A549 (cell line): ENCODE measurements around the gene C6.

ENCODE experiments used
- BHLHE40 ChIP-seq: IDR thresholded peaks from 2 replicates; pipeline ENCODE4 v1.6.1; 2012; ENCODE audit warnings: low read depth, low read length, inconsistent platforms
- CBX2 ChIP-seq: fragments of 200-600 bp; sonication (generic); IDR thresholded peaks from 2 replicates; pipeline ENCODE4 v1.6.1; 2016; ENCODE audit warnings: low read depth, mild to moderate bottlenecking, borderline replicate concordance
- CTCF ChIP-seq: fragments of >200 bp; sonication (Bioruptor Twin); formaldehyde crosslinking; IDR thresholded peaks from 3 replicates; pipeline ENCODE4 v1.5.1; 2016
- ESRRA ChIP-seq: fragments of 150-350 bp; IDR thresholded peaks from 2 replicates; pipeline ENCODE4 v1.6.1; 2014; ENCODE audit warnings: mild to moderate bottlenecking, low read length, borderline replicate concordance
- HDAC2 ChIP-seq: fragments of 200-600 bp; sonication (generic); IDR thresholded peaks from 2 replicates; pipeline ENCODE4 v1.6.1; 2016
- JUNB ChIP-seq: fragments of >200 bp; sonication (Bioruptor Twin); formaldehyde crosslinking; IDR thresholded peaks from 2 replicates; pipeline ENCODE4 v1.6.1; 2016
- MAZ ChIP-seq: fragments of 150-350 bp; IDR thresholded peaks from 2 replicates; pipeline ENCODE4 v1.6.1; 2014; ENCODE audit warnings: antibody characterized with exemption, low read depth, low read length, borderline replicate concordance
- PHF8 ChIP-seq: fragments of 200-600 bp; sonication (generic); IDR thresholded peaks from 2 replicates; pipeline ENCODE4 v1.6.1; 2016; ENCODE audit warnings: low read depth, mild to moderate bottlenecking, antibody characterized with exemption, moderate library complexity, borderline replicate concordance
- POLR2A ChIP-seq: IDR thresholded peaks from 2 replicates; pipeline ENCODE4 v1.6.1; 2012; ENCODE audit warnings: mild to moderate bottlenecking, low read length
- TF ChIP-seq, protein P1 (sequence below): fragments of 150-350 bp; IDR thresholded peaks from 2 replicates; pipeline ENCODE4 v1.6.1; 2014; ENCODE audit warnings: low read depth, mild to moderate bottlenecking, low read length

GRCh38 chr5:41212935-41213334 lies 397 bp downstream of the C6 start:
- TF ChIP-seq PHF8 (no peak), JUNB (no peak), CBX2 (no peak), MAZ (no peak), BHLHE40 (no peak), CTCF (no peak), HDAC2 (no peak), ESRRA (no peak), POLR2A (no peak)
- TF ChIP-seq, protein P1, sequence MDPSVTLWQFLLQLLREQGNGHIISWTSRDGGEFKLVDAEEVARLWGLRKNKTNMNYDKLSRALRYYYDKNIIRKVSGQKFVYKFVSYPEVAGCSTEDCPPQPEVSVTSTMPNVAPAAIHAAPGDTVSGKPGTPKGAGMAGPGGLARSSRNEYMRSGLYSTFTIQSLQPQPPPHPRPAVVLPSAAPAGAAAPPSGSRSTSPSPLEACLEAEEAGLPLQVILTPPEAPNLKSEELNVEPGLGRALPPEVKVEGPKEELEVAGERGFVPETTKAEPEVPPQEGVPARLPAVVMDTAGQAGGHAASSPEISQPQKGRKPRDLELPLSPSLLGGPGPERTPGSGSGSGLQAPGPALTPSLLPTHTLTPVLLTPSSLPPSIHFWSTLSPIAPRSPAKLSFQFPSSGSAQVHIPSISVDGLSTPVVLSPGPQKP = no peak
